ENCODE data around the gene NMB. TPM values are rescaled to one million over a fixed set of nuclear protein-coding genes. Genes with fewer than 3 reads are reported as not detected.
"Not testable (repeated sequence)": the region's sequence is repeated elsewhere in the genome, so short reads cannot be mapped to it uniquely, and the experiment has no call there.

Gene NMB
- total RNA-seq, 1 experiment from 2014 or later, result 11.5 TPM

DNA sequence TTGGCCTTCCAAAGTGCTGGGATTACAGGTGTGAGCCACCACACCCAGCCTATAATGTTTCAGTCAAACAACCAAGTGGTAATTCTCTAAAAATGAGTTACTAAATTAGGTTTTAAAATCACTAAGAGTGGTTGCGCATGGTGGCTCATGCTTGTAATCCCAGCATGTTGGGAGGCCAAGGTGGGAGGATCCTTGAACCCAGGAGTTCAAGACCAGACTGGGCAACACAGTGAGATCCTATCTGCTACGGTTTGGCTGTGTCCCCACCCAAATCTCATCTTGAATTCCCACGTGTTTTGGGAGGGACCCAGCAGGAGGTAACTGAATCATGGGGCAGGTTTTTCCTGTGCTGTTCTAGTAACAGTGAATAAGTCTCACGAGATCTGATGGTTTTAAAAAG lies 31.9 kb upstream of the NMB start:
- Histone ChIP-seq H3K27ac (ENCODE audit: insufficient read length, low read depth, low read length) (no peak overlapping the region), H4K20me1 (ENCODE audit: control insufficient read depth, insufficient read depth, insufficient read length) (no peaks in the 10 kb centered on the region), H2AFZ (ENCODE audit: low read length) (no peak overlapping the region), H4K5ac (ENCODE audit: insufficient read length, low read depth, low read length) (no peak overlapping the region), H3K18ac (ENCODE audit: insufficient read length, low read depth, low read length) (no peak overlapping the region), H3K27me3 (ENCODE audit: insufficient read depth, low read length) (no peaks in the 10 kb centered on the region), H2BK20ac (ENCODE audit: low read depth, low read length, poor library complexity, severe bottlenecking) (no peak overlapping the region), H3K79me2 (ENCODE audit: insufficient read depth, low read length) (no peaks in the 10 kb centered on the region; the same call in 1 of the 2 replicates), H3T11ph (ENCODE audit: low read length) (no peak overlapping the region), H3K79me1 (ENCODE audit: insufficient read depth, low read depth, low read length, poor library complexity, severe bottlenecking) (no peaks in the 10 kb centered on the region), H3K14ac (ENCODE audit: insufficient read depth, low read length) (no peak overlapping the region), H3K4me1 (ENCODE audit: insufficient read depth, low read length) (no peaks in the 10 kb centered on the region), H4K91ac (ENCODE audit: insufficient read length, low read depth, low read length) (no peak overlapping the region), H2AK5ac (ENCODE audit: insufficient read length, low read length) (no peak overlapping the region), H2BK120ac (ENCODE audit: low read depth, low read length, poor library complexity, severe bottlenecking) (no peak overlapping the region), H3K4me2 (ENCODE audit: insufficient read depth, insufficient read length, low read length) (no peak overlapping the region), H3K4ac (ENCODE audit: low read depth, low read length) (no peak overlapping the region), H4K8ac (replicated peaks; ENCODE audit: insufficient read length, low read depth, low read length) (no peak overlapping the region), H2BK15ac (ENCODE audit: low read depth, low read length) (no peak overlapping the region), H2BK12ac (ENCODE audit: insufficient read length, low read depth, low read length) (no peak overlapping the region), H3K9ac (ENCODE audit: extremely low read depth, insufficient read length, low read length) (no peak overlapping the region), H3K23ac (ENCODE audit: insufficient read length, low read depth, low read length) (no peak overlapping the region), H3K56ac (ENCODE audit: insufficient read length, low read depth, low read length) (no peak overlapping the region), H3K9me3 (ENCODE audit: control insufficient read depth, low read depth, low read length) (no peaks in the 10 kb centered on the region), H2BK5ac (ENCODE audit: insufficient read length, low read length) (no peak overlapping the region), H3K23me2 (ENCODE audit: insufficient read length, low read depth, low read length, poor library complexity, severe bottlenecking) (no peaks in the 10 kb centered on the region)
- no peak overlapping the region; a peak in 1 of 7 replicates for H3K27ac Mint-ChIP-seq
- no peaks in the 10 kb centered on the region for H3K9me3 Mint-ChIP-seq
- no peaks in the 10 kb centered on the region for H3K27me3 Mint-ChIP-seq (ENCODE audit: low read depth)
- no peaks in the 10 kb centered on the region for H3K4me1 Mint-ChIP-seq
- DNase-seq, result no peak
- no peak for TF ChIP-seq CTCF (conservative IDR thresholded peaks at IDR 0.05)
- peaks cover 31 to 63% (median 53%) of the 10 kb centered on the region in 3 experiments for H3K36me3 Mint-ChIP-seq (ENCODE audit: insufficient read depth in 1 of 3, low read depth in 3 of 3)
- WGBS (ENCODE audit: extremely low coverage, insufficient read length, low lambda C conversion rate), result no CpG with 5 or more reads among the region's 4 CpGs
- no peak overlapping the region for H3K4me3 Mint-ChIP-seq

DNA sequence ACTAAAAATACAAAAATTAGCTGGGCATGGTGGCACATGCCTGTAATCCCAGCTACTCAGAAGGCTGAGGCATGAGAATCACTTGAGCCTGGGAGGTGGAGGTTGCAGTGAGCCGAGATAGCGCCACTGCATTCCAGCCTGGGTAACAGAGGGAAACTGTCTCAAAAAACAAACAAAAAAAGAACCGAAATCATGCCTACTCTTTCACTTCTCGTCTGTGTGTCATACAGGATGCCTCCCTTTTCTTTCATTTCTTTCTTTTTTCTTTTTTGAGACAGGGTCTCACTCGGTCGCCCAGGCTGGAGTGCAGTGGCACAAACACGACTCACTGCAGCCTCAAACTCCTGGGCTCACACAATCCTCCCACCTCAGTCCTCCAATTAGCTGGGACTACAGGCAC lies 28.4 kb upstream of the NMB start:
- not testable (repeated sequence) for H3K18ac ChIP-seq (ENCODE audit: insufficient read length, low read depth, low read length); DNase-seq; H2BK5ac ChIP-seq (ENCODE audit: insufficient read length, low read length); H3K79me2 ChIP-seq (ENCODE audit: insufficient read depth, low read length); H3K23ac ChIP-seq (ENCODE audit: insufficient read length, low read depth, low read length); H3K56ac ChIP-seq (ENCODE audit: insufficient read length, low read depth, low read length); H3K4me1 Mint-ChIP-seq; H3K9ac ChIP-seq (ENCODE audit: extremely low read depth, insufficient read length, low read length); H3K4me3 Mint-ChIP-seq; H3K9me3 Mint-ChIP-seq; H3K4me2 ChIP-seq (ENCODE audit: insufficient read depth, insufficient read length, low read length); H2AFZ ChIP-seq (ENCODE audit: low read length); H4K20me1 ChIP-seq (ENCODE audit: control insufficient read depth, insufficient read depth, insufficient read length); H3K4me1 ChIP-seq (ENCODE audit: insufficient read depth, low read length); H2BK12ac ChIP-seq (ENCODE audit: insufficient read length, low read depth, low read length); H3K27me3 Mint-ChIP-seq (ENCODE audit: low read depth); H3K79me1 ChIP-seq (ENCODE audit: insufficient read depth, low read depth, low read length, poor library complexity, severe bottlenecking); H3K14ac ChIP-seq (ENCODE audit: insufficient read depth, low read length); H2AK5ac ChIP-seq (ENCODE audit: insufficient read length, low read length); H2BK120ac ChIP-seq (ENCODE audit: low read depth, low read length, poor library complexity, severe bottlenecking); H4K8ac ChIP-seq (replicated peaks; ENCODE audit: insufficient read length, low read depth, low read length); H3K9me3 ChIP-seq (ENCODE audit: control insufficient read depth, low read depth, low read length); H2BK20ac ChIP-seq (ENCODE audit: low read depth, low read length, poor library complexity, severe bottlenecking); H2BK15ac ChIP-seq (ENCODE audit: low read depth, low read length); H3K23me2 ChIP-seq (ENCODE audit: insufficient read length, low read depth, low read length, poor library complexity, severe bottlenecking); H3K27me3 ChIP-seq (ENCODE audit: insufficient read depth, low read length); H4K91ac ChIP-seq (ENCODE audit: insufficient read length, low read depth, low read length); H3T11ph ChIP-seq (ENCODE audit: low read length); H3K27ac ChIP-seq (ENCODE audit: insufficient read length, low read depth, low read length); H4K5ac ChIP-seq (ENCODE audit: insufficient read length, low read depth, low read length); H3K4ac ChIP-seq (ENCODE audit: low read depth, low read length)
- WGBS (ENCODE audit: extremely low coverage, insufficient read length, low lambda C conversion rate), result no CpG with 5 or more reads among the region's 7 CpGs
- Mint-ChIP-seq H3K27ac (peak overlapping the region in 2 of 3 experiments; percentile 62 to 82; a peak in 2 of 7 replicates), H3K36me3 (ENCODE audit: insufficient read depth in 1 of 3, low read depth in 3 of 3) (peaks cover 35 to 81% (median 80%) of the 10 kb centered on the region in 3 experiments)

All from H9 (cell line).